Activated CD8-positive, alpha-beta memory T cell treated with anti-CD3 and anti-CD28 coated beads, Interleukin-2, amount 50 U/mL, for 48 hours (primary cell): Measurements from ENCODE around the gene DCDC2.
"Not testable (repeated sequence)": the region's sequence is repeated elsewhere in the genome, so short reads cannot be mapped to it uniquely, and the experiment has no call there.

ENCODE experiments used
- DNase-seq: peaks from one replicate; pipeline ENCODE4 v3.0.0-alpha.2; 2020

DCDC2 gene

GRCh38 chr6:24255676-24256075 is 102.2 kb downstream of the DCDC2 start:
- DNase-seq, result no peak

DNA sequence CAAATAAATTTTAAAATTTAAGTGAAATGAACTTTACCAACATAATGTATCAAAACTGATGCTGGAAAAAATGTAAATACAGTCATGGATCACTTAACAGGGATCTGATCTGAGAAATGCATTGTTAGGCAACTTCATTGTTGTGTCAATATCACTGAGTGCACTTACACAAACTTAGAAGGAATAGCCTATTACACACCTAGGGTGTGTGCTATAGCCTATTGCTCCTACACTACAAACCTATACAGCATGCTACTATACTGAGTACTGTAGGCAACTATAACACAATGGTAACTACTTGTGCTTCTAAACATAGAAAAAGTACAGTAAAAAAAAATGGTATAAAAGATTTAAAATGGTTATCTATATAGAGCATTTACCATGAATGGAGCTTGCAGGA is 104.5 kb downstream of the DCDC2 start:
- no peak for DNase-seq

DNA sequence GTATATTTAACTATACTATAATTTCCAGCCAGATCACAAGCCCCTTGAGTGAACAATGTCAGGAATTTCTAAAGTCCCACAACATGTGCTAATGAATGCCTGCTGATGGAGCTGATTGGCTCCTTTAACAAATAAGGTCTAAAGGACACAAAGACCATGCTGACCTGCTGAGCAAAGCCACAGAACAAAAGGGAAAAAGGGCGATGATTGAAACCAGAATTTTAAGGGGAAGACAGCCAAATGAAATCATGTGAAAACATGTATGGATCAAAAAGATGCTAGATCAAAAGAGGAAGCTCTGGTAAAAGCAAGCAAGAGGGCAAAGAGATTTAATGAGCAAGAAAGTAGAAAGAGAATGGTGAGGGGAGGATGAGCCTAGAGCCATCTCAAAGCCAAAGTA is 105.6 kb downstream of the DCDC2 start:
- no peak for DNase-seq

GRCh38 chr6:24251339-24251738 is 106.5 kb downstream of the DCDC2 start:
- DNase-seq, result no peak

DNA sequence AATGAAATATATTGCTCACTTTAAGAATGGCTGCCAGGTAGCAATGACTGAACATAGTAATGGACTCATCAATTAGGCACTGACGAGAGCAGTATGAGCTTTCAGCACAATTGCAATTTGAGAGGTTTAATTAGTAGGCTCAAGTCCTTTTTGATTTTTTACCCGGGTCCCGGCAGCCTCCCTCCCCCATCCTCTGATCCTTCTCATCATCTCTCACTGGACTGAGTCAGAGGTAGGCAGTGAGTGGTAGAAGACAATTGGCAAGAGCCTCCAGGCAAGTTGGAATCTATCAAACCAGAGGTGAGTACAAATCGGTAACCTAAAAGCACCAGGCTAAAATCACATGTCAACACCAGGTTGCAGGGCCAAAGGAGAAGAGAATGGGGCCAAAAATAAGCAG is 107.9 kb downstream of the DCDC2 start:
- no peak for DNase-seq

GRCh38 chr6:24245275-24245674 is 112.6 kb downstream of the DCDC2 start:
- no peak for DNase-seq

- no peak for DNase-seq
Observed at GRCh38 chr6:24242924-24243323, 114.9 kb downstream of the DCDC2 start.

GRCh38 chr6:24241779-24242178 is 116.1 kb downstream of the DCDC2 start:
- DNase-seq, result not testable (repeated sequence)

GRCh38 chr6:24240943-24241342 is 116.9 kb downstream of the DCDC2 start:
- no peak for DNase-seq

DNA sequence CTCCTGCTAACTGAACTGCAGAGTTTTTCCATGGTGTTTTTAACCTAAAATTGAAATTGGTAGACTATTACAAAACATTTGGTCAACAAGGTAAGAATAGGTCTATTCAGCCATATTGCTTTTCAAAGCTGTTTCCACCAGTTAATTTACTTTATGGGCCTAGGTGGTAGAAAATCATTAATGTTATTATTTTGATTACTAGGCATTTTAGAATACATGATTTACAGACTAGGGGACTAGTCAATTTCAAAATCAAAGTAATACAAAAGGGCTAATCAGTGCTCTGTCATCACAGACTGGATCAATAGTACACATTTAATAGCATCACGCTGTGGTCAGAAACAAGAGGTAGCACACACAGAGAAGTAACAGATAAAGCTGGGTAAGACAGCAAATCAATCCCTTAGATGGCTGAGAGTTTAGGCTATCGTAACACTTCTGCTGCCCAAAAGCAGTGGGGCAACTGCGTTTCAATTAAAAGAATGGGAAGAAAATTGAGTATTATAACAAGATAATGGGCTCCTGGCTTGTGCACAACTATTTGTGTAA is 117.4 kb downstream of the DCDC2 start:
- DNase-seq, result no peak

- DNase-seq, result no peak
Observed at GRCh38 chr6:24238700-24239099, 119.2 kb downstream of the DCDC2 start.

DNA sequence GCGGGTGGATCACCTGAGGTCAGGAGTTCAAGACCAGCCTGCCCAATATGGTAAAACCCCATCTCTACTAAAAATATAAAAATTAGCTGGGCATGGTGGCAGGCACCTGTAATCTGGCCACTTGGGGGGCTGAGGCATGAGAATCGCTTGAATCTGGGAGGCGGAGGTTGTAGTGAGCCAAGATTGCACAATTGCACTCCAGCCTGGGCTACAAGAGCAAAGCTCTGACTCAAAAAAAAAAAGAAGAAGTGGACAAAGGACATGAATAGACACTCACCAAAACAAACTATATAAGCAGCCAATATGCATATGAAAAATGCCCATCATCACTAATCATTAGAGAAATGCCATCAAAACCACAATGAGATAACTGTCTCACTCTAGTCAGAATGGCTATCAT is 121.1 kb downstream of the DCDC2 start:
- not testable (repeated sequence) for DNase-seq

GRCh38 chr6:24233813-24234442 is 123.9 kb downstream of the DCDC2 start:
- DNase-seq, result no peak

- DNase-seq, result no peak
Observed at GRCh38 chr6:24231438-24231977, 126.4 kb downstream of the DCDC2 start.

DNA sequence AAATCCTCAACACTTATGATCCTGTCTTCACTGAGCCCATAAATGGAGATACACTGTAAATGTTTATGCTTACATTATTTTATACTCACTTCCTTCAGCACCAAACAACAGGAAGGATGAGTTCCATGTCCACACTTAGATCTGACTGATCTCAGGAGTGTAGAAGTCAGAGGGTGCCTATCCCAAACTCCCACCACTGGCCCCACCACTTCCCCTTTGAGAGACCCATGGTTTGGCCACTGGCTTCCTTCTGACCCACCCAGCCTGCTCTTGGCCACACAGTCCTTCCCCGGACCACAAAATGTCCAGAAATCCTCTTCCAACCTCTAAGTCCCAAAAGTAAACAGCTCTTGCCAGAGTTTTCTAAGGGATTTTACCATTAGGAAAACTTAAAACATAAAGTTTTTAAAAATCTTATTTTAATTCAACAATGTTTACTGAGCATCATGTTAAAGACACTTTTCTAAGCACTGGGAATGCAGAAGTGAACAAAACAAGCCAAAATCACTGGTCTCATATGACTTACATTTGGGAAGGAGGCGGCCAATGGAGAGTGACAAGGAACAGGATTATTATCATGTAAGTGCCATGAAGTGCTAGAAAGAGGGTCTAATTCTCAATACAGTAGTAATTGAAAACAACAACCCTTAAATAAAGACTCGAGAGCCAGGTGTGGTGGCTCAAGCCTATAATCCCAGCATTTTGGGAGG is 128.0 kb downstream of the DCDC2 start:
- no peak for DNase-seq

DNA sequence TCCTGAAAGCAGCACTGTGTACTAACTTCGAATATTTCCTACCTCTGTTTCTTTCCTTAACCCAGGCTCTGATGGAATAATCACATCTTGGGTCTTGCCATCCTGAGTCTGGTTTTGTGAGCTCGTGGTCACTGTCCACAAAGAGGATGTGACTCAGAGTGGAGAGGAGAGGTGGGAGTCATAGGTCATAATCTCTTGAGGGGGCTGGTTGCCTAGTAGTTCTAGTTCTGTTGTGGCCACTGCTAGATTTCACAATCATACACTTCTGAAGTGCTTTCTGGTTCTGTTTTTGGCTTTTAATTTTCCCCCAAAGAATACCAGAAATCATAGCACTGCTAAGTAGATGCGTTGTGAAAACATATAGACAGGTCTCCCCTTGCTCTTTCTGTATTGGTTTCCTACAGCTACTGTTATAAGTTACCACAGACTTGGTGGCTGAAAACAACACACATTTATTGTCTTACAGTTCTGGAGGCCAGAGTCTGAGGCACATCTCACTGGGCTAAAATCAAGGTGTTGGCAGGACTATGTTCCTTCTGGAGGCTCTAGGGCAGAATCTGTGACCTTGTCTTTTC is 129.1 kb downstream of the DCDC2 start:
- DNase-seq, result no peak

DNA sequence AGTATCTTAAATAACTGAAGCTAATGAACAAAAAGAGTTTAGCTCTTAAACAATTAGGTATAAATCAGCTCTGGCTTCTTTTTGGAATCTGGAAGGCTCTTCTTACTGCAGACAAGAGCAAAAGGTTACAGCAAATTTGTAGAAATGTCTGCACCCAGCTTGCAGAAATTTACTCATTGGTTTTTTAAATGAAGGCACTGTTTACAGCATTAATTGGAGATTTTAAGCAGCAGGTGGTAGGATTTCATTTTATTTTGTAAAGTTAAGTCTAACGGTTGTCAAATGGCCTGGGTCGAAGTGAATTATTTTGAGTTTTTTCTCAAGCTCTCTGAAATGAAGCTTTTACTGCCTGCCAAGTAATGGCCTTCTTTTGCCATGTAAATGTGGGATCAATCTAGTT is 129.7 kb downstream of the DCDC2 start:
- no peak for DNase-seq

GRCh38 chr6:24227556-24227955 is 130.3 kb downstream of the DCDC2 start:
- DNase-seq, result no peak

DNA sequence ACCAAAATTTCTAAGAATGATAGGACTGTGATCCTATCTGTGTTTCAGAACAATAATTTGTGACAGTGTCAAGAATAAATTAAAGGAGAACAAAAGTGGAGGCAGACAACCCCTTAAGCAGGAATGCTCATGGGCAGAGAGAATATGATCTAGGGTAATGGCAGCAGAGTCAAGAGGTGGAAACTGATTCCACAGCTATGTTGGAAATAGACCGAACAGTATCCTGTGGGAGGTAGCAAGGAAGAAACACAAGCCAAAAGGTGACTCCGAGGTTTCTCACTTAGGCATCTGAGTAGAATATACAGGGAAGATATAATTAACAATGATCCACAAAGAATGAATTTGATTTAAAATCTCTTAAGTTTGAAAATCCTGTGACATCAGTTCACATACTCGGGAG is 131.3 kb downstream of the DCDC2 start:
- DNase-seq, result no peak

DNA sequence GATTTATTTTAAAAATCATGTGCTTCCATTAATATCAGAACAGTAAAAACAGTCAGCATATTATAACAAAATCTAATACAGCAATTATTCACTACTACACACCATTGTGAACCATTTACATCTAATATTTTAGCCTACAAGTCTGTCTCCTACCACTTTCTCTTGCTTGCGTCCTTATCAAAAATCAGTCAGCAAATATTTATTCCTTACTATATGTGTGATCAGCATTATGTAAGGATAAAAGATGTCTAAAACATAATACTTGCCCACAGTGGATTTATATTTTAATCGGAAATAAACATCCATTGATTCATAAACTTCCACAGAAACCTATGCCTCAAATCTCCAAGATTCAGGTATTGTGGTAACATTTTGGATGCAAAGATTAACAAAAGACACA is 132.0 kb downstream of the DCDC2 start:
- no peak for DNase-seq

GRCh38 chr6:24223115-24223919 is 134.5 kb downstream of the DCDC2 start:
- DNase-seq, result no peak

- DNase-seq, result no peak
Observed at GRCh38 chr6:24219670-24220069, 138.2 kb downstream of the DCDC2 start.

GRCh38 chr6:24214984-24215383 is 142.9 kb downstream of the DCDC2 start:
- DNase-seq, result no peak
